SJCRH30 (cell line): ENCODE data around the gene ERLIN1. TPM values are rescaled to one million over a fixed set of nuclear protein-coding genes. Genes with fewer than 3 reads are reported as not detected.
A peak's percentile ranks its signal among the peaks of the same experiment; 100 is the strongest.

Experiments used
- DNase-seq, 2 experiments: peaks; one replicate each; pipeline ENCODE4 v3.0.0-alpha.2; 2015 to 2020
- H3K27ac ChIP-seq: fragments of 250-450 bp; sonication (Bioruptor Pico); 2 replicates; pipeline ENCODE4 v1.5.1; 2020; ENCODE audit warnings: mild to moderate bottlenecking, moderate library complexity
- H3K27me3 ChIP-seq: fragments of 250-450 bp; sonication (Bioruptor Pico); 2 replicates; pipeline ENCODE4 v1.5.1; 2020; ENCODE audit warnings: mild to moderate bottlenecking, moderate library complexity
- H3K36me3 ChIP-seq: fragments of 250-450 bp; sonication (Bioruptor Pico); 2 replicates; pipeline ENCODE4 v1.5.1; 2020; ENCODE audit warnings: mild to moderate bottlenecking, moderate library complexity
- H3K4me1 ChIP-seq: fragments of 250-450 bp; sonication (Bioruptor Pico); 2 replicates; pipeline ENCODE4 v1.5.1; 2020; ENCODE audit warnings: mild to moderate bottlenecking, moderate library complexity
- H3K4me3 ChIP-seq: fragments of 250-450 bp; sonication (Bioruptor Pico); 2 replicates; pipeline ENCODE4 v1.5.1; 2020; ENCODE audit warnings: mild to moderate bottlenecking, moderate library complexity
- H3K9me3 ChIP-seq: fragments of 250-450 bp; sonication (Bioruptor Pico); replicated peaks from 2 replicates; pipeline ENCODE4 v1.5.1; 2020; ENCODE audit warnings: mild to moderate bottlenecking, moderate library complexity
- total RNA-seq: library from RNA; depleted of rRNA; stranded (reverse); fragments of >200 nt; shearing (Covaris generic); gene quantifications from 2 replicates; pipeline ENCODE4 v1.2.3, GENCODE V29; 2014

Gene ERLIN1
- total RNA-seq, 1 experiment from 2014 or later = 43.2 TPM

GRCh38 chr10:100155936-100156335, 29.9 kb downstream of the ERLIN1 start:
- Histone ChIP-seq H3K4me1 (no peaks in the 10 kb centered on the region), H3K4me3 (no peak overlapping the region), H3K27me3 (no peaks in the 10 kb centered on the region), H3K36me3 (peaks cover 83% of the 10 kb centered on the region), H3K9me3 (no peaks in the 10 kb centered on the region), H3K27ac (no peak overlapping the region)
- no peak for DNase-seq

DNA sequence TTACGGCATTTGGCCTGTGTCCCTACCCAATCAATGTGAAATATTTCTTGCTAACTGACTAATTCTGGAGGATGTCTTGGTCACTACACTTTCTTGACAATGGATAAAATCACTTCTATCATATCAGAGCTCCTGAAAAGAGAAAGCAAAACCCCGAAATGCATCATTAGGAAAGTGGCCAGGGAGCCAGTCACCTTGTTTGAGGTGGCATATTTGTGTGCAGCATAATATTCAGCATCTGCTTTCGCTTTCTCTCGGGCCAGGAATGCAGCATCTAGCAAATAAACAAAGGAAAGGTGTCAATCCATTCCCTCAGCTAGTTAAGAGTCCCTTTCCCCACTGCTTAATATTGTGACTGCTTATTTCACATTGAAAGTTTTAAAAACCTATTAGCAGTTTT, 31.2 kb downstream of the ERLIN1 start:
- Histone ChIP-seq H3K27ac (no peak overlapping the region), H3K27me3 (no peaks in the 10 kb centered on the region), H3K36me3 (peaks cover 77% of the 10 kb centered on the region), H3K9me3 (no peaks in the 10 kb centered on the region), H3K4me1 (no peaks in the 10 kb centered on the region), H3K4me3 (no peak overlapping the region)
- no peak for DNase-seq

DNA sequence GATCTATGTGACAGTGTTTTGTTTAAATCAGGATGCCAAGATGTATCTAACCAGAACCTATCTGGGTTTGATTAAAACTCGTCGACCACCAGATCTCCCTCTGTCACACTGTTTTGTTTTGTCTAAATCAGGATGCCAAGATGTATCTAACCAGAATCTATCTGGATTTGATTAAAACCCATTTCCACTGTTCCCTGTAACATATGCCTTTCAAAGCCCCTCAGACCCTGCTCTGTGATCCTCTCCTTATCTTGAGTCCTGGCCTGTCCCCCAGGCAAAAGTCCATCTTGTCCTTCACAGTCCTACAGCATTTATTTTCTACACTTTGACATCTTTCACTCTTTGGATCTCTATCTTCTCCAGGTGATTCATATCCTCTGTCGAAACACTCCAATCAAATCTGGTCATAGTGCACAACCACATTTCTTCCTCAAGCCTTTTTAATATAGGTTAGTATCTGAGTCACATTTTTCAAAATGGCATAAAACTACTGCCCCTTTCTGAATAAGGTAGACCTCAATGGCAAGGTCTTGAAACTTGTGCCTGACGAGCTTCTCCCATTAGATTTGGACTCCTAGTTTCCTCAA, 32.5 kb downstream of the ERLIN1 start:
- H3K4me3 ChIP-seq = no peak overlapping the region
- no peaks in the 10 kb centered on the region for H3K9me3 ChIP-seq
- no peak for DNase-seq
- peaks cover 68% of the 10 kb centered on the region for H3K36me3 ChIP-seq
- H3K4me1 ChIP-seq = no peaks in the 10 kb centered on the region; the same call in 1 of the 2 replicates
- no peak overlapping the region for H3K27ac ChIP-seq
- no peaks in the 10 kb centered on the region for H3K27me3 ChIP-seq

DNA sequence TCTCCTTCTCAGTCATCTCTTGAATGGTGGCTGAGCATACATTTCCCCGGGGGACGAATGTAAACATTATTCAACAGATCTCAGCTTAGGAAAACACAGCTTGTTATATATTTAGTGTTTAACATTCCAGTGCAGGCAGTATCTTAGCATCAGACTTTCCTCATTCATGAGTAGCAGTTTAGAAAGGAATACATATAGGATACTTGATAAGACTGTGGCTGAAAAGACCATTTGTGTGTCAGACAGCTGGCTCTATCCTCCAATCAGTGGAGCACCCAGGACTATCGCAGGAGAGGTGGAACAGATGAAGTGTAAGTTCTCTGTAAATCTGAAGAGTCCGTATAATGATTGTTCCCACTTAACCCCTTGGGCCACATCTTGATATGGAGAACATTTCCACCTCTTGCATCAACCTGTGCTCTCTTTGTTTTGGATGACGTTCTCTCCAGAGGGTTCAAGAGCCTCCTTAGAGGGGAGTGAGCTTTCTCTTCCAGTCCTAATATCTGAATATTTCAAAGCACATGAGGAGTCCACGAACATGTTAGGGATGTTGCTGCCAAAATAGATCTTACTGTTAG, 34.0 kb downstream of the ERLIN1 start:
- H3K27me3 ChIP-seq = no peaks in the 10 kb centered on the region
- no peak overlapping the region for H3K4me3 ChIP-seq
- no peaks in the 10 kb centered on the region for H3K9me3 ChIP-seq
- no peak overlapping the region for H3K27ac ChIP-seq
- DNase-seq = no peak
- peaks cover 54% of the 10 kb centered on the region for H3K36me3 ChIP-seq
- H3K4me1 ChIP-seq = no peaks in the 10 kb centered on the region; the same call in 1 of the 2 replicates

GRCh38 chr10:100148353-100149211, 37.2 kb downstream of the ERLIN1 start:
- Histone ChIP-seq H3K9me3 (no peaks in the 10 kb centered on the region), H3K36me3 (peaks cover 28% of the 10 kb centered on the region), H3K27ac (no peak overlapping the region), H3K4me3 (no peak overlapping the region), H3K27me3 (no peaks in the 10 kb centered on the region), H3K4me1 (peaks cover 4% of the 10 kb centered on the region; the same call in 1 of the 2 replicates)
- DNase-seq = no peak

DNA sequence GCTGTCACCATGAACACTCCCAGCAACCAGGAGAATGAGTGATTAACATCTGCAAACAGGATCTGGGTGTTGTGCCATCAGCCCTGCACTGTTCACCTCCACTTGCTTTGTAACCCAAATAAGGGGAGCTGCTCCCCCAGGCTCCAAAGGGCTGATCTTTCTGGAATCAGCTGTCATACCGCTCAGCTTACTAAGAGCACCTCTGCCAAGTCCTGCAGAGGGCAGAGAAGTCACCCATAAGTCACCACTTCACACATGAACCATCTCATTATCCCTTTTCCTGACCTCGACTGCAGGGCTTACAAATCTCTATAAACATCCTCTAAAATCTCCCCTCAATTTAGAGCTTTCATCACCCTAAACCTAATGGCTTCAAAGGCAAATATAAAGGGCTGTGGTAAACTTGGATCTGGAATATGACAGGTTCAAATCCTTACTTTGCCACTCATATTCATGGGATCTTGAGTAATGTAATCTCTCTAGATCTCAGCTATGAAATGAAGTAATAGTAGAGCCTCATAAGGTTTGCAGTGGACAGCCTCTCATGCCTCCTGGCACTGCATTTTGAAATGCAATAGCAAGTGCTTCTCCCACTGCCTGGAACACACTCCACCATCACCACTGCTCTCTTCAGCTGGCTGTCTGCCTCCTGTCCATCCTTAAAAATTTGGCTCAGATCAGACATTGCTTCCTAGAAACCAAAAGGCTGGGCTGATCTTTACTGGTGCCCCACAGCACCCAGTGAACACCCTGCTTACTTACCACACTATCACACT, 38.8 kb downstream of the ERLIN1 start:
- peak; percentile 20 to 28 for DNase-seq
- H3K27ac ChIP-seq = no peak overlapping the region
- peaks cover 14% of the 10 kb centered on the region for H3K36me3 ChIP-seq
- no peaks in the 10 kb centered on the region for H3K9me3 ChIP-seq
- peaks cover 4% of the 10 kb centered on the region; the same call in 1 of the 2 replicates for H3K4me1 ChIP-seq
- H3K27me3 ChIP-seq = no peaks in the 10 kb centered on the region
- H3K4me3 ChIP-seq = no peak overlapping the region

- H3K36me3 ChIP-seq = peaks cover 7% of the 10 kb centered on the region
- DNase-seq = peak in 1 of 2 experiments; percentile 30
- no peak overlapping the region for H3K27ac ChIP-seq
- no peak overlapping the region for H3K4me3 ChIP-seq
- no peaks in the 10 kb centered on the region for H3K27me3 ChIP-seq
- no peaks in the 10 kb centered on the region for H3K9me3 ChIP-seq
- H3K4me1 ChIP-seq = peaks cover 4% of the 10 kb centered on the region; the same call in 1 of the 2 replicates
Measured at GRCh38 chr10:100146398-100146797, 39.4 kb downstream of the ERLIN1 start.

- Histone ChIP-seq H3K9me3 (no peaks in the 10 kb centered on the region), H3K27ac (no peak overlapping the region), H3K4me1 (peaks cover 4% of the 10 kb centered on the region; the same call in 1 of the 2 replicates), H3K36me3 (no peaks in the 10 kb centered on the region), H3K27me3 (no peaks in the 10 kb centered on the region; the same call in 1 of the 2 replicates), H3K4me3 (no peak overlapping the region)
- DNase-seq = no peak
Measured at GRCh38 chr10:100143756-100144155, 42.1 kb downstream of the ERLIN1 start.

DNA sequence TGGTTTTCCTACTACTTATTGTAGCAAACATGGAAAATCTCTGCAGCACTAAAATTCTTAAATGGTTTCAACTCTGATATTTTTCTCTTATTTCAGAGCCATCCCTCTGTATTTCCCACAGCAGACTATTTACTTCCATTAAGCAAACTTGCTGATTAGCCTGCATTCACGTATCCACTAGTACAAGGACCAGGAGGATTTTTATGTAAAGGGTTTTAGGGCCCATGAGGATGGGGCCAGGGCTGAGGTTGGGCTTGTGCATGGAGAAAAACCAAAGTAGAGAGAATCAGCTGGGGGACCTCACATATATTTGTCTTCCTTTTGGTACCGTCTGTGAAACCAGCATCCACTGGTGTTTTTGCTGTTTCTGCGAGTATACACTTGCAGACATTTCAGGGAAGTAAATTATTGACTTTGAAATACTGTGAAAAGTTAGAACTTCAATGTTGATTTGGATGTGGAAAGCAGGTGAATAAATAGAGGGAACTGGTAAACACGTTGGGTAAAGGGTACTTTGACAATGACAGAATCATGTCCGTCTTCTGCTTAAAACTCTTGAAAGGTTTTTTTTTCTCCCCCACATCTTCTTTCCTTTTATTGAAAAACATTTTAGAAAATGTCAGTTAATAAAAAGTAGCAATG, 44.3 kb downstream of the ERLIN1 start:
- H3K4me1 ChIP-seq = 0 out of 2 replicates have a peak, but pooled peaks cover 4% of the 10 kb centered on the region
- H3K9me3 ChIP-seq = no peaks in the 10 kb centered on the region
- H3K27ac ChIP-seq = no peak overlapping the region
- no peak overlapping the region for H3K4me3 ChIP-seq
- DNase-seq = no peak
- H3K27me3 ChIP-seq = no peaks in the 10 kb centered on the region; the same call in 1 of the 2 replicates
- no peaks in the 10 kb centered on the region for H3K36me3 ChIP-seq

DNA sequence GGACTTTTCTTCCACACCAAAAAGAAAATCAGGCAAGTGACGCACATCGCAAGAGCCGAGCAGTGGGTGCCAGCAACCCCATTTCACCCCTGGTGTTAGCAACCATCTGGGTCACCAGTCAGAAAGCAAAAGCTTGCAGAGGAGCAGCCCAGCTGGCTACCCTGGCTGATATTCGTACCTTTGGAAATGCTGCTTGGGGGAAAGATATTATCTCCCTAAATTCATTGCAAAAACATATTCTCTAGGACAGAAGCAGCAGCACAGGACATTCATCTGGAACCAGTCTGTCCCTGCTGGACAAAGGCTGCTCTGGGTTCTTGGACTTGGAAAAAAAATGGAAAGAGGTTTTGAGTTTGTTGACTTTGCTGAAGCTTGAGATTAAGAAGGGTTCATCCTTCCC, 45.8 kb downstream of the ERLIN1 start:
- Histone ChIP-seq H3K36me3 (no peaks in the 10 kb centered on the region), H3K9me3 (no peaks in the 10 kb centered on the region), H3K27me3 (no peaks in the 10 kb centered on the region; the same call in 1 of the 2 replicates), H3K27ac (no peak overlapping the region), H3K4me3 (no peak overlapping the region), H3K4me1 (no peaks in the 10 kb centered on the region)
- DNase-seq = no peak

- H3K36me3 ChIP-seq = no peaks in the 10 kb centered on the region
- H3K9me3 ChIP-seq = no peaks in the 10 kb centered on the region
- no peak for DNase-seq
- no peaks in the 10 kb centered on the region; the same call in 1 of the 2 replicates for H3K27me3 ChIP-seq
- H3K27ac ChIP-seq = no peak overlapping the region
- H3K4me3 ChIP-seq = no peak overlapping the region
- no peaks in the 10 kb centered on the region for H3K4me1 ChIP-seq
Measured at GRCh38 chr10:100138921-100139496, 46.8 kb downstream of the ERLIN1 start.

- Histone ChIP-seq H3K27ac (no peak overlapping the region), H3K36me3 (no peaks in the 10 kb centered on the region), H3K9me3 (no peaks in the 10 kb centered on the region), H3K27me3 (no peaks in the 10 kb centered on the region; the same call in 1 of the 2 replicates), H3K4me3 (no peak overlapping the region), H3K4me1 (peaks cover 8% of the 10 kb centered on the region)
- DNase-seq = no peak
Measured at GRCh38 chr10:100135486-100135885, 50.3 kb downstream of the ERLIN1 start.

- Histone ChIP-seq H3K36me3 (no peaks in the 10 kb centered on the region), H3K9me3 (no peaks in the 10 kb centered on the region), H3K27ac (no peak overlapping the region), H3K4me1 (peaks cover 13% of the 10 kb centered on the region), H3K27me3 (no peaks in the 10 kb centered on the region), H3K4me3 (no peak overlapping the region)
- DNase-seq = no peak
Measured at GRCh38 chr10:100133801-100134200, 52.0 kb downstream of the ERLIN1 start.

- Histone ChIP-seq H3K27me3 (no peaks in the 10 kb centered on the region), H3K4me1 (peaks cover 13% of the 10 kb centered on the region), H3K36me3 (no peaks in the 10 kb centered on the region), H3K27ac (no peak overlapping the region), H3K9me3 (no peaks in the 10 kb centered on the region), H3K4me3 (no peak overlapping the region)
- no peak for DNase-seq
Measured at GRCh38 chr10:100132427-100132826, 53.4 kb downstream of the ERLIN1 start.
